Endothelial cell of umbilical vein (primary cell): ENCODE measurements around the gene PHACTR1. TPM values are rescaled to one million over a fixed set of nuclear protein-coding genes. Genes with fewer than 3 reads are reported as not detected.

Experiments
- BruUV-seq: library from RNA; stranded (reverse); fragments of 400-500 nt; replicated peaks from 2 replicates; lab custom pipeline; 2021; lab: Mats Ljungman, UMichigan
- CTCF ChIA-PET: fragments of 300-600, 350-600 bp; sonication (Branson Sonifier 250); formaldehyde crosslinking; loops from one replicate; lab custom pipeline; 2021; ENCODE audit warnings: antibody characterized with exemption, inconsistent platforms; lab: Charles Lee
- POLR2A ChIA-PET: fragments of 300-600, 350-600 bp; sonication (Branson Sonifier 250); formaldehyde crosslinking; loops from one replicate; lab custom pipeline; 2021; ENCODE audit warnings: antibody characterized with exemption, inconsistent platforms; lab: Charles Lee
- DNase-seq: peaks from one replicate; pipeline ENCODE4 v3.0.0-alpha.2; 2011; ENCODE audit warnings: low read depth, low spot score
- FAIRE-seq: peaks from 2 replicates; lab custom pipeline; 2011; peaks lifted over from hg19 to GRCh38; lab: Jason Lieb, UNC
- H2AFZ ChIP-seq: 2 replicates; pipeline ENCODE4 v1.6.0; 2012; ENCODE audit warnings: low read depth, low read length, control low read depth, inconsistent platforms
- H3K27ac ChIP-seq: 2 replicates; pipeline ENCODE4 v1.5.1; 2011; ENCODE audit warnings: low read depth, mild to moderate bottlenecking, control low read depth, low read length, moderate library complexity; ENCODE audit not compliant: insufficient read depth
- H3K27me3 ChIP-seq, 2 experiments: 2 replicates each; pipeline versions ENCODE4 v1.6.0 to v1.6.1; 2011; ENCODE audit warnings: low read length in 2 of 2, mixed read lengths in 1 of 2; ENCODE audit not compliant: control insufficient read depth in 2 of 2, insufficient read depth in 2 of 2
- H3K36me3 ChIP-seq, 2 experiments: 2 replicates in 1 of 2; 3 replicates in 1 of 2; pipeline ENCODE4 v1.5.1; 2011; ENCODE audit warnings: low read length in 2 of 2, mild to moderate bottlenecking in 1 of 2, moderate library complexity in 1 of 2; ENCODE audit not compliant: control insufficient read depth in 2 of 2, insufficient read depth in 2 of 2; ENCODE audit errors: extremely low read depth in 1 of 2
- H3K4me1 ChIP-seq: 3 replicates; pipeline ENCODE4 v1.5.1; 2011; ENCODE audit warnings: mild to moderate bottlenecking, low read length; ENCODE audit not compliant: control insufficient read depth, insufficient read depth; ENCODE audit errors: extremely low read depth
- H3K4me2 ChIP-seq: 2 replicates; pipeline ENCODE4 v1.6.1; 2011; ENCODE audit warnings: low read length, control low read depth, mixed read lengths; ENCODE audit not compliant: insufficient read depth
- H3K4me3 ChIP-seq, 3 experiments: fragments of 200-600 bp in 1 of 3; sonication (generic), shearing (Covaris generic) in 1 of 3; replicated peaks in 1 of 3; 2 replicates each; pipeline ENCODE4 v1.5.1; 2011 to 2016; ENCODE audit warnings: control low read depth in 3 of 3, low read length in 3 of 3, mild to moderate bottlenecking in 2 of 3, inconsistent platforms in 1 of 3, low read depth in 1 of 3, moderate library complexity in 1 of 3; ENCODE audit not compliant: insufficient read depth in 1 of 3
- H3K79me2 ChIP-seq: 2 replicates; pipeline ENCODE4 v1.6.0; 2012; ENCODE audit warnings: low read length, inconsistent platforms; ENCODE audit not compliant: control insufficient read depth, insufficient read depth
- H3K9ac ChIP-seq: replicated peaks from 2 replicates; pipeline ENCODE3; 2011; ENCODE audit warnings: low read length, control low read depth; ENCODE audit not compliant: insufficient read depth; ENCODE audit errors: extremely low read depth
- H3K9me1 ChIP-seq: replicated peaks from 3 replicates; pipeline ENCODE4 v1.6.0; 2011; ENCODE audit warnings: mild to moderate bottlenecking, low read length; ENCODE audit not compliant: control insufficient read depth, insufficient read depth; ENCODE audit errors: extremely low read depth
- H3K9me3 ChIP-seq: replicated peaks from 2 replicates; pipeline ENCODE4 v1.5.1; 2012; ENCODE audit warnings: low read length, inconsistent platforms; ENCODE audit not compliant: control insufficient read depth, insufficient read depth
- H4K20me1 ChIP-seq: replicated peaks from 2 replicates; pipeline ENCODE3; 2011; ENCODE audit warnings: mild to moderate bottlenecking, low read length; ENCODE audit not compliant: control insufficient read depth, insufficient read depth; ENCODE audit errors: extremely low read depth
- CTCF ChIP-seq, 2 donors: IDR thresholded peaks; 1 replicate in 1 of 2; 2 replicates in 1 of 2; pipeline ENCODE4 v1.5.1; 2011; ENCODE audit warnings: low read length in 2 of 2, mild to moderate bottlenecking in 2 of 2, moderate library complexity in 2 of 2, control low read depth in 1 of 2, inconsistent platforms in 1 of 2, low read depth in 1 of 2; ENCODE audit not compliant: insufficient read depth in 1 of 2; ENCODE audit errors: extremely low read depth in 1 of 2
- EZH2 ChIP-seq: IDR thresholded peaks from 2 replicates; pipeline ENCODE4 v1.6.1; 2012; ENCODE audit warnings: borderline replicate concordance, low read depth, mild to moderate bottlenecking, moderate library complexity, low read length, inconsistent platforms; ENCODE audit not compliant: severe bottlenecking
- FOS ChIP-seq: IDR thresholded peaks from 2 replicates; pipeline ENCODE4 v1.6.1; 2011; ENCODE audit warnings: mild to moderate bottlenecking, low read length, moderate library complexity, borderline replicate concordance; ENCODE audit not compliant: insufficient read depth
- GATA2 ChIP-seq: IDR thresholded peaks from 2 replicates; pipeline ENCODE4 v1.7.0; 2011; ENCODE audit warnings: low read depth, mild to moderate bottlenecking, moderate library complexity, mixed read lengths, low read length; ENCODE audit not compliant: insufficient read length, insufficient read depth
- JUN ChIP-seq: IDR thresholded peaks from 2 replicates; pipeline ENCODE4 v1.6.1; 2011; ENCODE audit warnings: borderline replicate concordance, low read depth; ENCODE audit not compliant: insufficient read length, insufficient read depth
- MYC ChIP-seq: IDR thresholded peaks from one replicate; pipeline ENCODE4 v1.6.1; 2011; ENCODE audit warnings: mild to moderate bottlenecking, low read depth, low read length
- POLR2A ChIP-seq: IDR thresholded peaks from 2 replicates; pipeline ENCODE4 v1.6.1; 2012; ENCODE audit warnings: low read depth, mild to moderate bottlenecking, control low read depth, low read length
- POLR2AphosphoS5 ChIP-seq: IDR thresholded peaks from 2 replicates; pipeline ENCODE4 v1.6.1; 2012; ENCODE audit warnings: low read depth, mild to moderate bottlenecking, control low read depth, low read length, moderate library complexity; ENCODE audit not compliant: insufficient read depth
- dilution Hi-C: fragments of 300-500 bp; cut with MboI; formaldehyde crosslinking; loops from one replicate; pipeline ENCODE4 v1.15.0; 2019; ENCODE audit warnings: low sequenced_read_pairs; ENCODE audit not compliant: extremely low pct_ligation_motif_present
- intact Hi-C: fragments of 100-400 bp; cut with micrococcal nuclease; formaldehyde crosslinking; loops from one replicate; pipeline ENCODE4 v1.10.0; 2022
- polyA plus RNA-seq, 4 experiments: library from polyadenylated mRNA; depleted of rRNA in 3 of 4; stranded (reverse) in 3 of 4; unstranded in 1 of 4; fragments of >200 nt; gene quantifications; 2 replicates each; pipeline versions ENCODE4 v1.2.1 to v1.2.3, GENCODE V29; 2011 to 2012; ENCODE audit warnings: missing spikeins in 1 of 4
- total RNA-seq: library from RNA; stranded (reverse); gene quantifications from 2 replicates; pipeline ENCODE4 v1.2.3, GENCODE V29; 2021
- TF ChIP-seq, protein P1 (sequence below): IDR thresholded peaks from 2 replicates; pipeline ENCODE4 v1.6.1; 2011; ENCODE audit not compliant: insufficient read depth, insufficient read length

The PHACTR1 gene
- total and polyA plus RNA-seq, 2 donors (not counting 3 experiments of a cell fraction or from before 2014, with no cell fraction given), result 2.4 to 23.2 TPM

- DNase-seq (no peak), FAIRE-seq (no peak)
- Histone ChIP-seq H3K4me2 (no peak overlapping the region), H3K27me3 (no peaks in the 10 kb centered on the region), H4K20me1 (no peaks in the 10 kb centered on the region), H3K36me3 (no peaks in the 10 kb centered on the region), H3K4me1 (no peaks in the 10 kb centered on the region), H2AFZ (no peak overlapping the region), H3K9me3 (no peaks in the 10 kb centered on the region), H3K4me3 (no peak overlapping the region), H3K9me1 (no peaks in the 10 kb centered on the region), H3K79me2 (no peaks in the 10 kb centered on the region), H3K27ac (no peak overlapping the region), H3K9ac (no peak overlapping the region)
- ChIA-PET POLR2A (no interaction called here), CTCF (interaction anchor here (1.1 to 1.4 kb wide), 3 partner anchors 14 to 121 kb away, joined by 3 read pairs; no protein-coding TSS in a partner anchor)
- dilution Hi-C loops (no loop called here), intact Hi-C loops (no loop called here)
- TF ChIP-seq FOS (no peak), MYC (no peak), EZH2 (no peak), POLR2A (no peak), CTCF (IDR thresholded peaks at IDR 0.05; ENCODE audit: extremely low read depth in 1 of 2, insufficient read depth in 1 of 2, low read depth in 1 of 2, low read length in 2 of 2) (no peak), POLR2AphosphoS5 (no peak), GATA2 (no peak), JUN (no peak)
- TF ChIP-seq, protein P1, sequence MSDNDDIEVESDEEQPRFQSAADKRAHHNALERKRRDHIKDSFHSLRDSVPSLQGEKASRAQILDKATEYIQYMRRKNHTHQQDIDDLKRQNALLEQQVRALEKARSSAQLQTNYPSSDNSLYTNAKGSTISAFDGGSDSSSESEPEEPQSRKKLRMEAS, result no peak
- no TSS peak for BruUV-seq
These were observed 362.6 kb downstream of the PHACTR1 start for GRCh38 chr6:13079096-13079723.
